H9 (cell line): ENCODE results near the gene EPS15. TPM values are rescaled to one million over a fixed set of nuclear protein-coding genes. Genes with fewer than 3 reads are reported as not detected.

Experiments
- DNase-seq: peaks from one replicate; pipeline ENCODE4 v3.0.0-alpha.2; 2017
- H2AFZ ChIP-seq: one replicate; pipeline ENCODE4 v1.6.1; 2013; ENCODE audit warnings: mild to moderate bottlenecking, low read length, control low read depth, moderate library complexity
- H2AK5ac ChIP-seq: 2 replicates; pipeline ENCODE4 v1.6.1; 2013; ENCODE audit warnings: low read length, control low read depth, mixed read lengths; ENCODE audit not compliant: insufficient read length
- H2BK120ac ChIP-seq: one replicate; pipeline ENCODE4 v1.6.1; 2013; ENCODE audit warnings: low read depth, mild to moderate bottlenecking, low read length, control low read depth, inconsistent platforms; ENCODE audit not compliant: poor library complexity, severe bottlenecking
- H2BK12ac ChIP-seq: 2 replicates; pipeline ENCODE4 v1.6.1; 2013; ENCODE audit warnings: low read length, control low read depth, mixed read lengths, low read depth; ENCODE audit not compliant: insufficient read length
- H2BK15ac ChIP-seq: 2 replicates; pipeline ENCODE4 v1.6.1; 2013; ENCODE audit warnings: low read depth, low read length, control low read depth
- H2BK20ac ChIP-seq: one replicate; pipeline ENCODE4 v1.6.1; 2013; ENCODE audit warnings: low read depth, mild to moderate bottlenecking, low read length, control low read depth, inconsistent platforms; ENCODE audit not compliant: poor library complexity, severe bottlenecking
- H2BK5ac ChIP-seq: 2 replicates; pipeline ENCODE4 v1.6.1; 2013; ENCODE audit warnings: low read length, control low read depth, mixed read lengths; ENCODE audit not compliant: insufficient read length
- H3K14ac ChIP-seq: 2 replicates; pipeline ENCODE4 v1.6.1; 2013; ENCODE audit warnings: low read length, control low read depth; ENCODE audit not compliant: insufficient read depth
- H3K18ac ChIP-seq: 2 replicates; pipeline ENCODE4 v1.6.1; 2013; ENCODE audit warnings: low read depth, mild to moderate bottlenecking, mixed read lengths, low read length, control low read depth; ENCODE audit not compliant: insufficient read length
- H3K23ac ChIP-seq: 2 replicates; pipeline ENCODE4 v1.6.1; 2013; ENCODE audit warnings: low read length, control low read depth, mixed read lengths, low read depth; ENCODE audit not compliant: insufficient read length
- H3K23me2 ChIP-seq: 2 replicates; pipeline ENCODE4 v1.6.1; 2013; ENCODE audit warnings: low read depth, mild to moderate bottlenecking, mixed read lengths, low read length, control low read depth; ENCODE audit not compliant: insufficient read length, poor library complexity, severe bottlenecking
- H3K27ac ChIP-seq: 2 replicates; pipeline ENCODE4 v1.5.1; 2013; ENCODE audit warnings: low read length, control low read depth, mixed read lengths, low read depth; ENCODE audit not compliant: insufficient read length
- H3K27me3 ChIP-seq: 2 replicates; pipeline ENCODE4 v1.6.1; 2013; ENCODE audit warnings: low read length, control low read depth, inconsistent platforms; ENCODE audit not compliant: insufficient read depth
- H3K4ac ChIP-seq: 2 replicates; pipeline ENCODE4 v1.6.1; 2013; ENCODE audit warnings: low read depth, mild to moderate bottlenecking, control low read depth, inconsistent platforms, low read length, moderate library complexity
- H3K4me1 ChIP-seq: 2 replicates; pipeline ENCODE4 v1.6.1; 2013; ENCODE audit warnings: low read length, control low read depth, inconsistent platforms; ENCODE audit not compliant: insufficient read depth
- H3K4me2 ChIP-seq: 2 replicates; pipeline ENCODE4 v1.6.1; 2013; ENCODE audit warnings: low read length, control low read depth, mixed read lengths; ENCODE audit not compliant: insufficient read length, insufficient read depth
- H3K56ac ChIP-seq: 2 replicates; pipeline ENCODE4 v1.6.1; 2013; ENCODE audit warnings: low read depth, mild to moderate bottlenecking, mixed read lengths, low read length, control low read depth; ENCODE audit not compliant: insufficient read length
- H3K79me1 ChIP-seq: 2 replicates; pipeline ENCODE4 v1.6.1; 2013; ENCODE audit warnings: low read depth, mild to moderate bottlenecking, moderate library complexity, low read length, control low read depth, inconsistent platforms; ENCODE audit not compliant: insufficient read depth, poor library complexity, severe bottlenecking
- H3K79me2 ChIP-seq: 2 replicates; pipeline ENCODE4 v1.6.1; 2013; ENCODE audit warnings: low read length, control low read depth, inconsistent platforms; ENCODE audit not compliant: insufficient read depth
- H3K9ac ChIP-seq: 2 replicates; pipeline ENCODE4 v1.6.1; 2013; ENCODE audit warnings: low read length, control low read depth, mixed read lengths; ENCODE audit not compliant: insufficient read length; ENCODE audit errors: extremely low read depth
- H3K9me3 ChIP-seq: one replicate; pipeline ENCODE4 v1.6.1; 2013; ENCODE audit warnings: low read depth, low read length, inconsistent platforms; ENCODE audit not compliant: control insufficient read depth
- H3T11ph ChIP-seq: one replicate; pipeline ENCODE4 v1.6.1; 2013; ENCODE audit warnings: mild to moderate bottlenecking, low read length, control low read depth, inconsistent platforms
- H4K20me1 ChIP-seq: one replicate; pipeline ENCODE4 v1.6.1; 2013; ENCODE audit not compliant: control insufficient read depth, insufficient read length, insufficient read depth
- H4K5ac ChIP-seq: 2 replicates; pipeline ENCODE4 v1.6.1; 2013; ENCODE audit warnings: low read depth, mild to moderate bottlenecking, mixed read lengths, low read length, control low read depth; ENCODE audit not compliant: insufficient read length
- H4K8ac ChIP-seq: replicated peaks from 2 replicates; pipeline ENCODE4 v1.6.1; 2013; ENCODE audit warnings: low read length, control low read depth, mixed read lengths, low read depth; ENCODE audit not compliant: insufficient read length
- H4K91ac ChIP-seq: 2 replicates; pipeline ENCODE4 v1.6.1; 2013; ENCODE audit warnings: low read depth, mild to moderate bottlenecking, moderate library complexity, mixed read lengths, low read length, control low read depth; ENCODE audit not compliant: insufficient read length
- H3K27ac Mint-ChIP-seq, 3 experiments: 2 replicates in 2 of 3; 3 replicates in 1 of 3; pipeline ENCODE4 v1.8.0; 2020 to 2021; ENCODE audit warnings: mixed read lengths in 3 of 3, mild to moderate bottlenecking in 1 of 3, moderate library complexity in 1 of 3
- H3K27me3 Mint-ChIP-seq: 2 replicates; pipeline ENCODE4 v1.8.0; 2021; ENCODE audit warnings: low read depth, mild to moderate bottlenecking, moderate library complexity, mixed read lengths
- H3K36me3 Mint-ChIP-seq, 3 experiments: 2 replicates in 2 of 3; 3 replicates in 1 of 3; pipeline ENCODE4 v1.8.0; 2020 to 2021; ENCODE audit warnings: low read depth in 3 of 3, mixed read lengths in 3 of 3; ENCODE audit not compliant: insufficient read depth in 1 of 3
- H3K4me1 Mint-ChIP-seq, 2 experiments: 2 replicates each; pipeline ENCODE4 v1.8.0; 2020; ENCODE audit warnings: mixed read lengths in 2 of 2
- H3K4me3 Mint-ChIP-seq, 2 experiments: 2 replicates in 1 of 2; 3 replicates in 1 of 2; pipeline ENCODE4 v1.8.0; 2020 to 2021; ENCODE audit warnings: mild to moderate bottlenecking in 2 of 2, mixed read lengths in 2 of 2, moderate library complexity in 1 of 2
- H3K9me3 Mint-ChIP-seq, 2 experiments: 2 replicates in 1 of 2; 3 replicates in 1 of 2; pipeline ENCODE4 v1.8.0; 2020; ENCODE audit warnings: mild to moderate bottlenecking in 2 of 2, mixed read lengths in 2 of 2, moderate library complexity in 1 of 2
- WGBS: extraction: QIAGEN DNeasy Blood & Tissue Kit; methylation state at CpG from one replicate; pipeline ENCODE4 v1.1.7; 2013; ENCODE audit warnings: missing lambda C conversion rate, low lambda C conversion rate, mixed read lengths; ENCODE audit not compliant: insufficient read length; ENCODE audit errors: extremely low coverage; 5-methylcytosine and 5-hydroxymethylcytosine counted together
- total RNA-seq: library from RNA; stranded (reverse); gene quantifications from 2 replicates; pipeline ENCODE4 v1.2.1, GENCODE V29; 2021
- TF ChIP-seq, protein P1 (sequence below): fragments of 200-600 bp; sonication (generic); conservative IDR thresholded peaks from 3 replicates; pipeline ENCODE4 v1.8.0; 2021; ENCODE audit warnings: antibody characterized with exemption, mild to moderate bottlenecking

The EPS15 gene
- total RNA-seq, 1 experiment from 2014 or later, result 44.1 TPM

DNA sequence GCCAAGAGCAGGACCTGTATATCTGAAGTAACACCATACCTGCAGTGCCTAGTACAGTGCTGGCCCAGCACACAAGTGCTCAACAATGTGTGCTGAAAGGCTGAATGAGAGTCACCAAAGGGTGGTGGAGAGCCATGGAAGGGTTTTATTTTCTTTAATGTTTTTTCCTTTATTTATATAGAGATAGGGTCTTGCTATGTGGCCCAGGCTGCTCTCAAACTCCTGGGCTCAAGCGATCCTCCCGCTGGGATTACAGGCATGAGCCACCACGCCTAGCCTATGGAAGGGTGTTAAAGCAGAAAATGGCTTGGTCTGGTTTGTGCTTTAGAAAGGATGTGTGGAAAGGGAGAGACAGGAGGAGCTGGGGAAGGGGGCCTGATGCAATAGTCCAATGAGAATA, 175.4 kb downstream of the EPS15 start:
- Histone ChIP-seq H3K14ac (no peak overlapping the region), H3T11ph (no peak overlapping the region), H3K4me2 (no peak overlapping the region), H2BK5ac (no peak overlapping the region), H4K20me1 (no peaks in the 10 kb centered on the region), H3K9me3 (no peaks in the 10 kb centered on the region), H3K79me2 (no peaks in the 10 kb centered on the region), H3K79me1 (no peaks in the 10 kb centered on the region), H2AK5ac (no peak overlapping the region), H4K91ac (no peak overlapping the region), H3K18ac (no peak overlapping the region), H3K9ac (no peak overlapping the region), H2BK120ac (no peak overlapping the region), H3K56ac (no peak overlapping the region), H3K27ac (no peak overlapping the region), H2AFZ (no peak overlapping the region), H4K5ac (no peak overlapping the region), H3K27me3 (no peaks in the 10 kb centered on the region; the same call in 1 of the 2 replicates), H3K23me2 (peaks cover 9% of the 10 kb centered on the region), H2BK15ac (no peak overlapping the region), H3K4me1 (no peaks in the 10 kb centered on the region), H3K4ac (no peak overlapping the region), H2BK12ac (no peak overlapping the region), H3K23ac (no peak overlapping the region), H4K8ac (no peak overlapping the region), H2BK20ac (no peak overlapping the region)
- no CpG with 5 or more reads among the region's 3 CpGs for WGBS
- DNase-seq, result no peak
- Mint-ChIP-seq H3K9me3 (no peaks in the 10 kb centered on the region), H3K27ac (no peak overlapping the region), H3K27me3 (peaks cover 26% of the 10 kb centered on the region), H3K4me1 (peaks cover 27 to 33% of the 10 kb centered on the region in 2 experiments), H3K4me3 (peak overlapping the region; percentile 63 to 64; a peak in 4 of 5 replicates), H3K36me3 (no peaks in the 10 kb centered on the region; a peak in 1 of 7 replicates)
- TF ChIP-seq, protein P1, sequence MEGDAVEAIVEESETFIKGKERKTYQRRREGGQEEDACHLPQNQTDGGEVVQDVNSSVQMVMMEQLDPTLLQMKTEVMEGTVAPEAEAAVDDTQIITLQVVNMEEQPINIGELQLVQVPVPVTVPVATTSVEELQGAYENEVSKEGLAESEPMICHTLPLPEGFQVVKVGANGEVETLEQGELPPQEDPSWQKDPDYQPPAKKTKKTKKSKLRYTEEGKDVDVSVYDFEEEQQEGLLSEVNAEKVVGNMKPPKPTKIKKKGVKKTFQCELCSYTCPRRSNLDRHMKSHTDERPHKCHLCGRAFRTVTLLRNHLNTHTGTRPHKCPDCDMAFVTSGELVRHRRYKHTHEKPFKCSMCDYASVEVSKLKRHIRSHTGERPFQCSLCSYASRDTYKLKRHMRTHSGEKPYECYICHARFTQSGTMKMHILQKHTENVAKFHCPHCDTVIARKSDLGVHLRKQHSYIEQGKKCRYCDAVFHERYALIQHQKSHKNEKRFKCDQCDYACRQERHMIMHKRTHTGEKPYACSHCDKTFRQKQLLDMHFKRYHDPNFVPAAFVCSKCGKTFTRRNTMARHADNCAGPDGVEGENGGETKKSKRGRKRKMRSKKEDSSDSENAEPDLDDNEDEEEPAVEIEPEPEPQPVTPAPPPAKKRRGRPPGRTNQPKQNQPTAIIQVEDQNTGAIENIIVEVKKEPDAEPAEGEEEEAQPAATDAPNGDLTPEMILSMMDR, result no peak
